ACHN (cell line): ENCODE results near the gene PTCD3.
A peak's percentile ranks its signal among the peaks of the same experiment; 100 is the strongest.

ENCODE experiments used
- DNase-seq: peaks from one replicate; pipeline ENCODE4 v3.0.0-alpha.2; 2015
- in situ Hi-C: cut with HindIII; loops from 2 replicates; pipeline ENCODE4 v1.10.0; 2017; ENCODE audit warnings: low sequenced_read_pairs, low pct_ligation_motif_present, low pct_unique_long_range_greater_than_20kb

Gene PTCD3

DNA sequence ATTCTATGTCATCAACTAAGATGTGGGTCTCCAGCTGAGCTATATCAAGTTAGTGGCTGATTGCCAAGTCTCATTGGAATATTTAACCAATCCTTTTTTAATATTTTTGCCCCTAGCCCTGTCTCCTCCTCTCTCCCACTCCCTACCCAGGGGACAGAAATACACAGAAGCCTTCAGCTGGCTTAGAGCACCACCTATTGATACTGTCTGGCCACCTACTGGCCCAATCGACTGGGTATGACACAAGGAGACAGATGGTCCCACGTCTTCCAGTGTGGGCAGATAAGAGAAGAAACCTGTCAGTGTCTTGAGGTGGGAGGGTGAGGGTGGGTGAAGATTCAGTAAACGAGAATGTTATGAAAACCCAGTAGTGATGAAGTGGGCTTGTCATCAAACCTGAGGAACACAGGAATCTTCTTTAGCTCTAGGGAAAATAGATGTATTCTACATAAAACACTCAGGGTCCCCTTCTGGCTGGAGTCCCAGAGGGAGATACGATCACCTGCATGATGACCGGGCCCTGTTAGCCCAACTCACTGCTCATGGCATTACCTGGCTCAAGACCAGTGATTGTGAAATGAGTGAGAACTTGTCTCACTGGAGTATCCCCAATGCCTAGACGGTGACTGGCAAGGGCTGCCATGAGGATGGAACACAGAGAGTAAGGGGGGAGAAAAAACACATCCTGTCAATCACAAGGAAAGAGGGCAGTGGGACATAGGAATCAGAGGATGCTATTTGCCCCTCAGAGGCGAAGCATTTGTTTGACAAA is 27.1 kb upstream of the PTCD3 start:
- in situ Hi-C loops: no loop called here
- DNase-seq: peak; percentile 36

GRCh38 chr2:86079981-86080911 is 25.8 kb upstream of the PTCD3 start:
- in situ Hi-C loops: no loop called here
- peak; percentile 70 for DNase-seq

DNA sequence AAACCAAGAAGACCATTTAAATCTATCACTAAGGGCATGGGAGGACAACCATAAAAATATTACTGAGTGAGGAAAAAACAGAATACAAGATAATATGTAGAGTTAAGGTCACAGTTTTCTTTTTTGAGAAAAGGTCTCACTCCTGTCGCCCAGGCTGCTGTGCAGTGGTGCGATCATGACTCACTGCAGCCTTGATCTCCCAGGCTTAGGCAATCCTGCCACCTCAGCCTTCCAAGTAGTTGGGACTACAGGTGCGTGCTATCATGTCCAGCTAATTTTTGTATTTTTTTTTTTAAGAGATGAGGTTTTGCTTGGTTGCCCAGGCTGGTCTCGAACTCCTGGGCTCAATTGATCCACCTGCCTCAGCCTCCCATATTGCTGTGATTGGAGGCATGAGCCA is 24.3 kb upstream of the PTCD3 start:
- in situ Hi-C loops: no loop called here
- DNase-seq: no peak

- no peak for DNase-seq
- in situ Hi-C loops: no loop called here
Measured at GRCh38 chr2:86082756-86083155, 23.3 kb upstream of the PTCD3 start.

- no peak for DNase-seq
- in situ Hi-C loops: no loop called here
Measured at GRCh38 chr2:86087936-86088850, 17.8 kb upstream of the PTCD3 start.

- in situ Hi-C loops: no loop called here
- no peak for DNase-seq
Measured at GRCh38 chr2:86094229-86094628, 11.8 kb upstream of the PTCD3 start.

DNA sequence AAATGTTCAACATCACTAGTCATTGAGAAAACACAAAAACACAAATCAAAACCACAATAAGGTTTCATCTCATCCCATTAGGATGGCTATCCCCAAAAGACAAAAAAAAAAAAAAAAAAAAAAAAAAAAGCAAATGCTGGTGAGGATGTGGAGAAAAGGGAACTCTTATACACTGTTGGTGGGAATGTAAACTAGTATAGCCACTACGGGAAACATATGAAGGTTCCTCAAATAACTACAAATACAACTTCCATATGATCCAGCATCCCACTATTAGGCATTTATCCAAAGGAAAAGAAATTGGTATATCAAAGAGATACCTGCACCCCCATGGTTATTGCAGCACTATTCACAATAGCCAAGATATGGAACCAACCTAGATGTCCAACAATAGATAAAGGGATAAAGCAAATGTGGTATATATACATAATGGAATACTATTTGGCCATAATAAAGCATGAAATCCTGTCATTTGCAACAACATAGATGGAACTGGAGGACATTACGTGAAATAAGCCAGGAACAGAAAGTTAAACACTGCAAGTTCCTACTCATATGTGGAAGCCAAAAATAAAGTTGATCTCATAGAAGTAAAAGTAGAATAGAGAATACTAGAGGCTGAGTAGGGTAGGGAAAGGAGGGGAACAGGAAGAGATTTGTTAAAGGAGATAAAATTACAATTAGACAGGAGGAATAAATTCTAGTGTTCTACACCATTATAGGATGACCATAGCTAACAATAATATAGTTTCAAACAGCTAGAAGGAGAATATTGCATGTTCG is 8.7 kb upstream of the PTCD3 start:
- in situ Hi-C loops: no loop called here
- no peak for DNase-seq

DNA sequence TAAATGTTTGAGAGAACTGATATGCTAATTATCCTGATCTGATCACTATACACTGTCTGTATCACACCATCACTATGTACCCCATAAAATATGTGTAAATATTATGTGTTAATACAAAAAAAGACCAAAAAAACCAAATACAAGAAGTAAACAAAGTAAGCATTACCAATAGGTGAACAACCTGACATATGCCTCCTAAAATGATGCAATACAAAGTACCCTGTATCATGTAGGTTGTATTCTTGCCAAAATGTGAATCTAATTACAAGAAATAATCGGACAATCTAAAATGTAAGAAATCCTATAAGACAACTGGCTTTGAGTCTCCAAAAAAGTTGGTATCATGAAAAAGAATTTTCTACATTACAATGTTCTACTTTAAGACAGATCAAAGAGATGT is 8.1 kb upstream of the PTCD3 start:
- DNase-seq: no peak
- in situ Hi-C loops: no loop called here

GRCh38 chr2:86102157-86102556 is 3.9 kb upstream of the PTCD3 start:
- in situ Hi-C loops: no loop called here

DNA sequence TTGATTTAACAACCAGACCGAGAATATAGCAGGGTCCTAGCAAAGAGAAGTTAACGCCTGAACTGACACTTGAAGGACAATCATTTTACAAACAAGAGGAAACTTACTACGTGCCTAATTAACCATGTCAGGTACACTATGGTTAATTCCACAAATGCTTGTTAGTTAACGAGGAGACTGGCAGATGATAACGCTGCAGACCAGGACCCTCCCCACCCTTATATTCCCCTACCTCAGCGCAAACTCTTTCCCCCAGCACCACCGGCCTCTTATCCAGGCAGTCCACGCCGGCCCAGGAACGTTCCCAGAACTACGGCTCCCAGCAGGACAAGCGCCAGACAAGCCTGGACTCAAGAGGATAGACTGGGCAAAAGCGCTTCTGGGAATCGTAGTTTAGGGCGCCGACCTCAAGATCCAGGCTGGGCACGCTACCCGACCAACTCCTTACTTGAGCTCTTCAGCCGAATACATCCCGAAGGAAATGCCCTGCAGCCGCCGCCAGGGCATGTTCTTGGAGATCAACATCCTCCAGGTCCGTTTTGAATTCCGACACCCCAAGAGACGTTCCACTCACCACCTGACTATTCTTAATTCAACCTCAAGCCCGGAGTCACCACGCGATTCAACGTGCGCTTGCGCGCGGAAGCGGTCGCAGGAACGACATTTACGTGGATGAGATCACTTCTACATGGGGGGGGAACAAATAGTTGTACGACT is 625 bp upstream of the PTCD3 start, which contains the start of gene POLR1A:
Gene POLR1A (minus strand): TSS at position 635 of the 717 bp plus-strand sequence. CDS start 110 bp downstream, at position 525.
- in situ Hi-C loops: no loop called here

More at GRCh38 chr2:86102157-86102556, 3.9 kb upstream of the PTCD3 start:
- DNase-seq: no peak

GRCh38 chr2:86107031-86107430 is 996 bp downstream of the PTCD3 start:
- peak; percentile 8 for DNase-seq

More for the DNA sequence above, 625 bp upstream of the PTCD3 start, which contains the start of gene POLR1A:
- peak; percentile 95 for DNase-seq

GRCh38 chr2:86118130-86118529 is 12.1 kb downstream of the PTCD3 start:
- in situ Hi-C loops: no loop called here
- DNase-seq: no peak

More at GRCh38 chr2:86107031-86107430, 996 bp downstream of the PTCD3 start:
- in situ Hi-C loops: no loop called here

- DNase-seq: no peak
- in situ Hi-C loops: no loop called here
Measured at GRCh38 chr2:86123328-86123925, 17.4 kb downstream of the PTCD3 start.

DNA sequence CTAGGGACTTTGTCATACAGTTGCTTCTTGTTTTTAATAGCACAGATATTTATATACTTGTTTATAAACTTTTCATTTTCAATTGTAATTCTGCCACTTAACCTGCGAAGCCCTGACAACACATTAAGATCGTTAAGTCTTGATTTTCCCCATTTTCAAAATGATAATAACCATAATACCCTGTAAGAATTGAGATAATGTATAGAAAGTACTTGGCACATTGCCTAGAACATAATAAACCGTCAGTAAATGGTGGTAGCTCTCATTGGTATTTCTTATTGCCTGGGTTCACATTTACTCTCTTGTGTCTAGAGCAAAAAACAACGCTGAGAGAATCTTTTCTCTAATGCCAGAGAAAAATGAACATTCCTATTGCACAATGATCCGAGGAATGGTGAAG is 18.6 kb downstream of the PTCD3 start:
- DNase-seq: no peak
- in situ Hi-C loops: no loop called here

DNA sequence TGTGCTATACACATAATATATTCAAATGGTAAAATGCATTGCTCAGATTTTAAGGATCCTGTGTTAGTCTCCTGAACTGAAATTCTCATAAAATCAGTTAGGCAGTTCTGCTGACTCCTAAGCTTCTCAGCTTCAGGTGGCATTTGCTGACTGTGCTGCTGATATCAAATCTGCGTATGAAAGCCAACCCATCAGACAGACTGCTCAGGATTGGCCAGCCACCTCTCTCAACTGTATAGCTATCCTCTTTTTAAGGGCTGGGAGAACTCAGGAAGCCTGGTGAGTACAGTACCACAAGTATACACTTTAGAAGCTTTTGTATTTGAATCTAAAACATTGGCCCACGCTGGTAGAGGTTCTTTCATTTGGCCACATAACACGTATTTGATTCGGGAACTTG is 28.7 kb downstream of the PTCD3 start:
- no peak for DNase-seq
- in situ Hi-C loops: no loop called here

- DNase-seq: no peak
- in situ Hi-C loops: no loop called here
Measured at GRCh38 chr2:86135653-86136052, 29.6 kb downstream of the PTCD3 start.

DNA sequence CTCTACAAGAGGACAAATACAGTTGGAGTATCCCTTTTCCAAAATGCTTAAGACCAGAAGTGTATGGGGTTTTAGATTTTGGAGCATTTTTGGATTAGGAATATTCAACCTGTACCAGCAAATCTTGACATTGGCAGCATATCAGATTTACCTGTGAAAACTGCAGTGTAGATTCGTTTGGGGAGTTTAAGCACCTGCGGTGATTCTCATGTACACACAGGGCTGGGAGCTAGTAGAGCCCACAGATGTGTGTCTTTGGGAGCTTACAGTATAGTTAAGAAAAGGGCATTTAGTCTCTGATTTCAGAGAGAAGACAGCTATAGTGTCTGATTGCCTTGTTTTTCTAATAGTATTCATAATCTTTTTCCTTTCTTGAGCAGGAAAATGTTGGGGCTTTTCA is 30.1 kb downstream of the PTCD3 start:
- in situ Hi-C loops: no loop called here
- DNase-seq: no peak
